Neural progenitor cell (in vitro differentiated cells): ENCODE measurements around the gene SPOCD1. TPM values are rescaled to one million over a fixed set of nuclear protein-coding genes. Genes with fewer than 3 reads are reported as not detected.

ENCODE experiments used
- DNase-seq: peaks from one replicate; pipeline ENCODE4 v3.0.0-alpha.2; 2016; ENCODE audit warnings: low spot score
- H2AFZ ChIP-seq: fragments of 200-600 bp; sonication (generic); replicated peaks from 2 replicates; pipeline ENCODE4 v1.6.1; 2016; ENCODE audit warnings: antibody characterized with exemption
- H3F3A ChIP-seq: fragments of 200-600 bp; sonication (generic); 2 replicates; pipeline ENCODE4 v1.6.1; 2016; ENCODE audit warnings: antibody characterized with exemption, low read depth
- H3K27ac ChIP-seq: fragments of 200-600 bp; sonication (generic); 2 replicates; pipeline ENCODE4 v1.5.1; 2016; ENCODE audit warnings: mild to moderate bottlenecking
- H3K27me3 ChIP-seq: fragments of 200-600 bp; sonication (generic); 2 replicates; pipeline ENCODE4 v1.6.1; 2016; ENCODE audit warnings: mild to moderate bottlenecking, moderate library complexity
- H3K36me3 ChIP-seq: fragments of 200-600 bp; sonication (generic); 2 replicates; pipeline ENCODE4 v1.5.1; 2016
- H3K4me1 ChIP-seq: fragments of 200-600 bp; sonication (generic); 2 replicates; pipeline ENCODE4 v1.6.1; 2016; ENCODE audit warnings: mixed run types
- H3K4me2 ChIP-seq: fragments of 200-600 bp; sonication (generic); 2 replicates; pipeline ENCODE4 v1.6.1; 2016
- H3K4me3 ChIP-seq: fragments of 200-600 bp; sonication (generic); 2 replicates; pipeline ENCODE4 v1.5.1; 2016
- H3K79me2 ChIP-seq: fragments of 200-600 bp; sonication (generic); 2 replicates; pipeline ENCODE4 v1.6.1; 2016; ENCODE audit warnings: low read depth
- H3K9ac ChIP-seq: fragments of 200-600 bp; sonication (generic); 2 replicates; pipeline ENCODE4 v1.6.1; 2016
- H3K9me3 ChIP-seq: fragments of 200-600 bp; sonication (generic); 2 replicates; pipeline ENCODE4 v1.5.1; 2016; ENCODE audit warnings: low read depth
- H4K20me1 ChIP-seq: fragments of 200-600 bp; sonication (generic); 2 replicates; pipeline ENCODE4 v1.6.1; 2016; ENCODE audit warnings: low read depth
- H3K27ac Mint-ChIP-seq: 3 replicates; pipeline ENCODE4 v1.8.0; 2021; ENCODE audit warnings: mixed read lengths
- H3K27me3 Mint-ChIP-seq: 2 replicates; pipeline ENCODE4 v1.8.0; 2022; ENCODE audit warnings: low read depth, mild to moderate bottlenecking, inconsistent platforms, moderate library complexity, mixed read lengths; ENCODE audit not compliant: insufficient read depth
- H3K36me3 Mint-ChIP-seq: 3 replicates; pipeline ENCODE4 v1.8.0; 2021; ENCODE audit warnings: mixed read lengths
- H3K4me1 Mint-ChIP-seq: 3 replicates; pipeline ENCODE4 v1.8.0; 2021; ENCODE audit warnings: mixed read lengths
- H3K4me3 Mint-ChIP-seq: 3 replicates; pipeline ENCODE4 v1.8.0; 2021; ENCODE audit warnings: mild to moderate bottlenecking, moderate library complexity, mixed read lengths
- H3K9me3 Mint-ChIP-seq: 3 replicates; pipeline ENCODE4 v1.8.0; 2020; ENCODE audit warnings: mixed read lengths
- CTCF ChIP-seq: fragments of 200-600 bp; sonication (generic); IDR thresholded peaks from 2 replicates; pipeline ENCODE4 v1.5.1; 2017; ENCODE audit warnings: antibody characterized with exemption, mild to moderate bottlenecking
- EZH2 ChIP-seq: fragments of 200-600 bp; sonication (generic); IDR thresholded peaks from 2 replicates; pipeline ENCODE4 v1.6.1; 2017; ENCODE audit warnings: antibody characterized with exemption, mild to moderate bottlenecking, moderate library complexity
- EZH2phosphoT487 ChIP-seq: fragments of 200-600 bp; sonication (generic); IDR thresholded peaks from 2 replicates; pipeline ENCODE4 v1.6.1; 2017; ENCODE audit warnings: antibody characterized with exemption
- total RNA-seq: library from RNA; depleted of rRNA; stranded (reverse); fragments of >200 nt; gene quantifications from 2 replicates; pipeline ENCODE4 v1.2.3, GENCODE V29; 2015; ENCODE audit warnings: low replicate concordance

SPOCD1 gene
- total RNA-seq, 1 donor from 2014 or later, result 1.4 TPM

- Mint-ChIP-seq H3K9me3 (no peaks in the 10 kb centered on the region), H3K36me3 (no peaks in the 10 kb centered on the region), H3K27me3 (peaks cover 44% of the 10 kb centered on the region), H3K27ac (no peak overlapping the region), H3K4me3 (peak overlapping the region; percentile 45), H3K4me1 (peaks cover 35% of the 10 kb centered on the region)
- DNase-seq, result no peak
- Histone ChIP-seq H3K4me1 (peaks cover 18% of the 10 kb centered on the region), H3K79me2 (no peaks in the 10 kb centered on the region), H2AFZ (no peak overlapping the region), H3K9me3 (no peaks in the 10 kb centered on the region), H3F3A (peaks cover 3% of the 10 kb centered on the region), H3K4me2 (no peak overlapping the region), H3K4me3 (no peak overlapping the region), H3K36me3 (no peaks in the 10 kb centered on the region), H3K27ac (no peak overlapping the region), H3K9ac (no peak overlapping the region), H3K27me3 (peaks cover 57% of the 10 kb centered on the region), H4K20me1 (no peaks in the 10 kb centered on the region)
- no peak for TF ChIP-seq EZH2phosphoT487
- TF ChIP-seq CTCF, result no peak
- TF ChIP-seq EZH2, result no peak
Measured at GRCh38 chr1:31776032-31776431, 39.8 kb downstream of the SPOCD1 start.

- Histone ChIP-seq H3F3A (peaks cover 8% of the 10 kb centered on the region), H3K4me1 (peaks cover 20% of the 10 kb centered on the region), H2AFZ (no peak overlapping the region), H3K79me2 (no peaks in the 10 kb centered on the region), H3K27me3 (peaks cover 63% of the 10 kb centered on the region), H3K36me3 (no peaks in the 10 kb centered on the region), H3K27ac (no peak overlapping the region), H3K4me2 (no peak overlapping the region), H4K20me1 (no peaks in the 10 kb centered on the region), H3K9me3 (no peaks in the 10 kb centered on the region), H3K9ac (no peak overlapping the region), H3K4me3 (no peak overlapping the region)
- no peaks in the 10 kb centered on the region for H3K9me3 Mint-ChIP-seq
- peaks cover 37% of the 10 kb centered on the region for H3K4me1 Mint-ChIP-seq
- H3K27ac Mint-ChIP-seq, result no peak overlapping the region
- DNase-seq, result no peak
- no peak overlapping the region for H3K4me3 Mint-ChIP-seq
- H3K36me3 Mint-ChIP-seq, result no peaks in the 10 kb centered on the region
- no peak for TF ChIP-seq CTCF
- TF ChIP-seq EZH2, result no peak
- no peak for TF ChIP-seq EZH2phosphoT487
- peaks cover 47% of the 10 kb centered on the region for H3K27me3 Mint-ChIP-seq
Measured at GRCh38 chr1:31775210-31775999, 40.4 kb downstream of the SPOCD1 start.

GRCh38 chr1:31774495-31774894 is 41.3 kb downstream of the SPOCD1 start:
- Histone ChIP-seq H2AFZ (no peak overlapping the region), H3K4me3 (no peak overlapping the region), H3K4me1 (peaks cover 29% of the 10 kb centered on the region), H3K36me3 (no peaks in the 10 kb centered on the region), H3F3A (peaks cover 12% of the 10 kb centered on the region), H3K27ac (no peak overlapping the region), H3K4me2 (no peak overlapping the region), H4K20me1 (no peaks in the 10 kb centered on the region), H3K79me2 (no peaks in the 10 kb centered on the region), H3K9ac (no peak overlapping the region), H3K9me3 (no peaks in the 10 kb centered on the region), H3K27me3 (peaks cover 68% of the 10 kb centered on the region)
- Mint-ChIP-seq H3K36me3 (no peaks in the 10 kb centered on the region), H3K4me1 (peaks cover 36% of the 10 kb centered on the region), H3K27ac (no peak overlapping the region), H3K4me3 (peak overlapping the region; percentile 7), H3K9me3 (no peaks in the 10 kb centered on the region), H3K27me3 (peaks cover 49% of the 10 kb centered on the region)
- TF ChIP-seq EZH2, result no peak
- no peak for TF ChIP-seq EZH2phosphoT487
- TF ChIP-seq CTCF, result no peak
- DNase-seq, result no peak
